Measurements from ENCODE around the gene SULT1C4. TPM values are rescaled to one million over a fixed set of nuclear protein-coding genes. Genes with fewer than 3 reads are reported as not detected.

Gene SULT1C4
- total and polyA plus RNA-seq, 2 of the 8 experiments (the other 6 are each of a cell fraction or from before 2014, with no cell fraction given): 1.5 to 2.1 TPM

GRCh38 chr2:108349571-108349928, 28.2 kb upstream of the SULT1C4 start:
- H3K56ac ChIP-seq (replicated peaks; ENCODE audit: insufficient read length, low read depth, low read length): no peak overlapping the region
- POLR2A ChIA-PET (ENCODE audit: partially characterized antibody): no interaction called here
- H3K4ac ChIP-seq (replicated peaks; ENCODE audit: insufficient read length, low read depth, low read length): no peak overlapping the region
- no peaks in the 10 kb centered on the region for H3K79me2 ChIP-seq (ENCODE audit: control insufficient read depth in 1 of 2, insufficient read depth in 2 of 2, low read length in 2 of 2)
- no peak overlapping the region for H3K23ac ChIP-seq (ENCODE audit: insufficient read length)
- no peaks in the 10 kb centered on the region for H3K79me1 ChIP-seq (ENCODE audit: low read depth, low read length)
- H2BK15ac ChIP-seq (ENCODE audit: low read length): no peak overlapping the region
- no peak overlapping the region for H3K4me3 ChIP-seq (ENCODE audit: extremely low read depth in 1 of 4, insufficient read depth in 2 of 4, low read depth in 3 of 4, low read length in 4 of 4)
- H2BK12ac ChIP-seq (ENCODE audit: low read depth, low read length): no peak overlapping the region
- H2AFZ ChIP-seq (ENCODE audit: low read length): 0 out of 2 replicates have a peak overlapping the region, but pooled peaks have one; percentile 83
- H3K18ac ChIP-seq (ENCODE audit: extremely low read depth, low read length): no peak overlapping the region
- TF ChIP-seq SP4 (IDR thresholded peaks at IDR 0.05; ENCODE audit: low read length) (no peak), SIN3A (conservative IDR thresholded peaks at IDR 0.05 in 1 of 2, IDR thresholded peaks at IDR 0.05 in 1 of 2; ENCODE audit: low read depth in 1 of 2, low read length in 2 of 2) (no peak), TEAD4 (IDR thresholded peaks at IDR 0.05; ENCODE audit: low read depth, low read length) (no peak), KDM5A (IDR thresholded peaks at IDR 0.05; ENCODE audit: low read length) (no peak), CTCF (IDR thresholded peaks at IDR 0.05; ENCODE audit: control extremely low read depth in 1 of 3, insufficient read depth in 1 of 3, low read depth in 1 of 3, low read length in 3 of 3) (no peak), YY1 (IDR thresholded peaks at IDR 0.05; ENCODE audit: low read depth, low read length) (no peak), GTF2F1 (IDR thresholded peaks at IDR 0.05; ENCODE audit: borderline replicate concordance, low read depth, low read length) (no peak), TAF7 (optimal IDR thresholded peaks at IDR 0.05; ENCODE audit: borderline replicate concordance, low read depth, low read length) (no peak)
- TF ChIP-seq, protein P1, sequence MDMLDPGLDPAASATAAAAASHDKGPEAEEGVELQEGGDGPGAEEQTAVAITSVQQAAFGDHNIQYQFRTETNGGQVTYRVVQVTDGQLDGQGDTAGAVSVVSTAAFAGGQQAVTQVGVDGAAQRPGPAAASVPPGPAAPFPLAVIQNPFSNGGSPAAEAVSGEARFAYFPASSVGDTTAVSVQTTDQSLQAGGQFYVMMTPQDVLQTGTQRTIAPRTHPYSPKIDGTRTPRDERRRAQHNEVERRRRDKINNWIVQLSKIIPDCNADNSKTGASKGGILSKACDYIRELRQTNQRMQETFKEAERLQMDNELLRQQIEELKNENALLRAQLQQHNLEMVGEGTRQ (IDR thresholded peaks at IDR 0.05; ENCODE audit: low read length): no peak
- WGBS, 2 experiments (ENCODE audit: extremely low coverage in 1 of 2, insufficient coverage in 1 of 2, insufficient read length in 1 of 2, insufficient replicate concordance in 2 of 2, low coverage in 1 of 2, low lambda C conversion rate in 2 of 2, missing lambda C conversion rate in 1 of 2): 91% methylated on average over 2 of the region's 2 CpGs; no CpG with 5 or more reads in 1 of the 2 experiments
- CTCF ChIA-PET (ENCODE audit: partially characterized antibody): interaction anchor here (0.7 kb wide), 2 partner anchors 287 kb away, joined by 3 read pairs; no protein-coding TSS in a partner anchor
- H2BK120ac ChIP-seq (replicated peaks; ENCODE audit: low read depth, low read length): no peak overlapping the region
- no peak overlapping the region for H4K8ac ChIP-seq (ENCODE audit: extremely low read depth, insufficient read depth, low read length)
- H2AK5ac ChIP-seq (ENCODE audit: low read depth, low read length): no peak overlapping the region
- no peak overlapping the region for H3K27ac ChIP-seq (ENCODE audit: low read depth, low read length)
- H3K27me3 ChIP-seq (replicated peaks in 1 of 4; ENCODE audit: control insufficient read depth in 3 of 4, extremely low read depth in 1 of 4, insufficient read depth in 3 of 4, low read length in 3 of 4): no peaks in the 10 kb centered on the region
- no peaks in the 10 kb centered on the region for H3K9me3 ChIP-seq (ENCODE audit: insufficient read depth in 2 of 2, low read depth in 1 of 2, low read length in 1 of 2)
- DNase-seq (ENCODE audit: low read depth in 1 of 2, low spot score in 2 of 2) (no peak), FAIRE-seq (no peak)
- H4K5ac ChIP-seq (ENCODE audit: insufficient read length, low read depth, low read length): no peak overlapping the region
- H4K91ac ChIP-seq (replicated peaks; ENCODE audit: insufficient read length, low read length): no peak overlapping the region
- no peak overlapping the region for H3K14ac ChIP-seq (ENCODE audit: insufficient read length)
- H3K9ac ChIP-seq (replicated peaks in 1 of 4; ENCODE audit: extremely low read depth in 1 of 4, low read depth in 3 of 4, low read length in 3 of 4): no peak overlapping the region
- H3K23me2 ChIP-seq (ENCODE audit: low read depth, low read length): no peaks in the 10 kb centered on the region
- no peak overlapping the region for H2BK20ac ChIP-seq (ENCODE audit: low read length)
- H3K4me1 ChIP-seq (replicated peaks in 1 of 4; ENCODE audit: control insufficient read depth in 3 of 4, insufficient read depth in 4 of 4, low read length in 3 of 4): peaks cover 0 to 2% (median 0%) of the 10 kb centered on the region in 4 experiments; a peak in 2 of 7 replicates
- no peak overlapping the region for H3K4me2 ChIP-seq (ENCODE audit: insufficient read depth in 1 of 2, low read depth in 2 of 2, low read length in 2 of 2)
- H2BK5ac ChIP-seq (ENCODE audit: low read depth, low read length): no peak overlapping the region
- H3K36me3 ChIP-seq (ENCODE audit: control insufficient read depth in 2 of 4, insufficient read depth in 4 of 4, low read length in 3 of 4): no peaks in the 10 kb centered on the region
- H4K20me1 ChIP-seq (replicated peaks in 1 of 2; ENCODE audit: control insufficient read depth in 1 of 2, insufficient read depth in 2 of 2, low read length in 2 of 2): no peaks in the 10 kb centered on the region

Measured in H1 (cell line).